GM12878 (cell line): ENCODE data around the gene ADCY6. TPM values are rescaled to one million over a fixed set of nuclear protein-coding genes. Genes with fewer than 3 reads are reported as not detected.

Experiments
- ATAC-seq: fragments of 200-7000 bp; cut with Tn5 transposase; 3 replicates; pipeline ENCODE4 v1.9.1; 2020; ENCODE audit warnings: mild to moderate bottlenecking, moderate library complexity
- BruUV-seq: library from RNA; stranded (reverse); fragments of 400-500 nt; replicated peaks from 2 replicates; lab custom pipeline; 2021; lab: Mats Ljungman, UMichigan
- CTCF ChIA-PET: fragments of 300-600 bp; sonication (Branson Sonifier 250); formaldehyde crosslinking; extraction: SDS; loops from one replicate; lab custom pipeline; 2021; ENCODE audit warnings: inconsistent platforms; lab: Yijun Ruan, JAX
- POLR2A ChIA-PET: fragments of 350-600 bp; formaldehyde crosslinking; extraction: SDS; loops from one replicate; lab custom pipeline; 2021; ENCODE audit warnings: inconsistent platforms; lab: Charles Lee
- RAD21 ChIA-PET: fragments of 300-600 bp; sonication (Branson Sonifier 250); formaldehyde crosslinking; loops from one replicate; lab custom pipeline; 2023; ENCODE audit warnings: antibody characterized with exemption; ENCODE audit not compliant: unreplicated experiment; lab: Charles Lee
- SMC1A ChIA-PET: fragments of 300-600 bp; sonication (Branson Sonifier 250); formaldehyde crosslinking; loops from one replicate; lab custom pipeline; 2023; ENCODE audit not compliant: unreplicated experiment, uncharacterized antibody; lab: Charles Lee
- DNase-seq: peaks from one replicate; pipeline ENCODE4 v3.0.0-alpha.2; 2011; ENCODE audit warnings: low read depth, low spot score
- FAIRE-seq: peaks from 3 replicates; lab custom pipeline; 2011; peaks lifted over from hg19 to GRCh38; lab: Jason Lieb, UNC
- H2AFZ ChIP-seq: 2 replicates; pipeline ENCODE4 v1.6.0; 2011; ENCODE audit warnings: low read depth, low read length, control low read depth; ENCODE audit not compliant: control insufficient read depth
- H3K27ac ChIP-seq: 2 replicates; pipeline ENCODE4 v1.5.1; 2011; ENCODE audit warnings: control low read depth; ENCODE audit not compliant: control insufficient read depth, insufficient read depth
- H3K27me3 ChIP-seq, 2 experiments: replicated peaks in 1 of 2; 2 replicates each; pipeline versions ENCODE4 v1.6.0 to v1.6.1; 2011; ENCODE audit warnings: low read length in 1 of 2; ENCODE audit not compliant: control insufficient read depth in 2 of 2, insufficient read depth in 2 of 2
- H3K36me3 ChIP-seq, 2 experiments: 2 replicates each; pipeline ENCODE4 v1.5.1; 2011; ENCODE audit warnings: low read length in 1 of 2; ENCODE audit not compliant: control insufficient read depth in 2 of 2, insufficient read depth in 2 of 2
- H3K4me1 ChIP-seq: 2 replicates; pipeline ENCODE4 v1.6.1; 2011; ENCODE audit warnings: mild to moderate bottlenecking, low read length, moderate library complexity, mixed read lengths; ENCODE audit not compliant: control insufficient read depth, insufficient read depth
- H3K4me2 ChIP-seq: 2 replicates; pipeline ENCODE4 v1.6.0; 2011; ENCODE audit warnings: control low read depth; ENCODE audit not compliant: control insufficient read depth, insufficient read depth
- H3K4me3 ChIP-seq: fragments of 200-600 bp; sonication (generic); 2 replicates; pipeline ENCODE4 v1.5.1; 2016
- H3K79me2 ChIP-seq: 2 replicates; pipeline ENCODE4 v1.6.0; 2011; ENCODE audit warnings: low read length; ENCODE audit not compliant: control insufficient read depth, insufficient read depth
- H3K9ac ChIP-seq: 2 replicates; pipeline ENCODE4 v1.8.0; 2011; ENCODE audit warnings: low read length, control low read depth, mixed read lengths; ENCODE audit not compliant: control insufficient read depth, insufficient read depth
- H3K9me3 ChIP-seq: replicated peaks from 3 replicates; pipeline ENCODE4 v1.5.1; 2011; ENCODE audit warnings: mild to moderate bottlenecking, low read length; ENCODE audit not compliant: control insufficient read depth, insufficient read depth
- H4K20me1 ChIP-seq: 2 replicates; pipeline ENCODE4 v1.6.0; 2011; ENCODE audit not compliant: control insufficient read depth, insufficient read depth
- CBX5 ChIP-seq: sonication (generic); IDR thresholded peaks from 2 replicates; pipeline ENCODE4 v1.6.1; 2016; ENCODE audit warnings: low read depth, moderate library complexity, mild to moderate bottlenecking, inconsistent platforms
- CREM ChIP-seq: IDR thresholded peaks from 2 replicates; pipeline ENCODE4 v1.6.1; 2014; ENCODE audit warnings: antibody characterized with exemption, low read depth
- HDAC6 ChIP-seq: fragments of 200-600 bp; sonication (generic); IDR thresholded peaks from one replicate; pipeline ENCODE4 v1.8.0; 2017; ENCODE audit warnings: antibody characterized with exemption; ENCODE audit not compliant: unreplicated experiment
- JUND ChIP-seq: IDR thresholded peaks from 2 replicates; pipeline ENCODE4 v1.6.1; 2012; ENCODE audit warnings: low read depth, mild to moderate bottlenecking, low read length, improper control_type of control experiment, moderate library complexity
- MTA3 ChIP-seq: IDR thresholded peaks from 2 replicates; pipeline ENCODE4 v1.6.1; 2012; ENCODE audit warnings: low read length, inconsistent platforms, borderline replicate concordance
- POLR2A ChIP-seq: IDR thresholded peaks from 2 replicates; pipeline ENCODE4 v1.6.1; 2011; ENCODE audit warnings: low read depth, mild to moderate bottlenecking, low read length
- RAD51 ChIP-seq: fragments of 450-650 bp; IDR thresholded peaks from 2 replicates; pipeline ENCODE4 v1.6.1; 2016; ENCODE audit warnings: moderate library complexity, mild to moderate bottlenecking, inconsistent platforms
- WGBS: methylation state at CpG from one replicate; pipeline ENCODE4 v1.1.6; 2016; ENCODE audit warnings: low lambda C conversion rate; ENCODE audit not compliant: insufficient replicate concordance, insufficient coverage; ENCODE audit errors: missing lambda C conversion rate; 5-methylcytosine and 5-hydroxymethylcytosine counted together
- in situ Hi-C: fragments of 300-500 bp; cut with MboI; formaldehyde crosslinking; loops from 9 replicates; pipeline ENCODE4 v1.14.3; 2018; ENCODE audit warnings: mixed read lengths
- intact Hi-C: fragments of 100-400 bp; cut with micrococcal nuclease; formaldehyde crosslinking; loops from one replicate; pipeline ENCODE4 v1.14.2; 2022; ENCODE audit not compliant: unreplicated experiment
- polyA plus RNA-seq, 11 experiments: library from polyadenylated mRNA; depleted of rRNA in 4 of 11; unstranded in 6 of 11; stranded (reverse) in 5 of 11; fragments of >200 nt; fragmentation: Nextera tagmentation in 4 of 11; fragmentation: Illumina TruSeq in 1 of 11; extraction: Ambion mirVana in 4 of 11; extraction: Trizol in 1 of 11; gene quantifications; 1 replicate in 1 of 11; 2 replicates in 10 of 11; pipeline versions ENCODE4 v1.2.1 to v1.2.3, GENCODE V29; 2011 to 2016; ENCODE audit warnings: inconsistent platforms in 2 of 11, missing spikeins in 2 of 11, low read depth in 1 of 11
- total RNA-seq, 4 experiments: library from RNA; depleted of rRNA in 3 of 4; stranded (reverse); fragments of >200 nt in 3 of 4; fragmentation: Illumina TruSeq in 1 of 4; extraction: Trizol in 1 of 4; gene quantifications; 2 replicates each; pipeline versions ENCODE4 v1.2.1 to v1.2.3, GENCODE V29; 2013 to 2021
- TF ChIP-seq, protein P1 (sequence below): fragments of 450-650 bp; IDR thresholded peaks from 2 replicates; pipeline ENCODE4 v1.6.1; 2018; ENCODE audit warnings: mild to moderate bottlenecking, low read depth, moderate library complexity; ENCODE audit not compliant: partially characterized antibody
- TF ChIP-seq, protein P2 (sequence below): fragments of 450-650 bp; formaldehyde crosslinking; IDR thresholded peaks from 2 replicates; pipeline ENCODE4 v1.4.0; 2022; ENCODE audit warnings: mild to moderate bottlenecking, moderate library complexity
- TF ChIP-seq, protein P3 (sequence below): fragments of 450-650 bp; formaldehyde crosslinking; IDR thresholded peaks from 2 replicates; pipeline ENCODE4 v1.5.0; 2022; ENCODE audit warnings: mild to moderate bottlenecking, missing genetic modification characterization
- TF ChIP-seq, protein P4 (sequence below): fragments of 150-350 bp; IDR thresholded peaks from 2 replicates; pipeline ENCODE4 v1.6.1; 2014; ENCODE audit warnings: mild to moderate bottlenecking, low read depth, low read length
- TF ChIP-seq, protein P5 (sequence below): IDR thresholded peaks from 2 replicates; pipeline ENCODE4 v1.6.1; 2011; ENCODE audit warnings: mild to moderate bottlenecking, low read depth, low read length, moderate library complexity; ENCODE audit not compliant: insufficient replicate concordance

Gene ADCY6
- total and polyA plus RNA-seq, 10 of the 15 experiments (the other 5 are each of a cell fraction or from before 2014, with no cell fraction given): 0.03 to 2.0 (median 0.14) TPM; not detected in 1

DNA sequence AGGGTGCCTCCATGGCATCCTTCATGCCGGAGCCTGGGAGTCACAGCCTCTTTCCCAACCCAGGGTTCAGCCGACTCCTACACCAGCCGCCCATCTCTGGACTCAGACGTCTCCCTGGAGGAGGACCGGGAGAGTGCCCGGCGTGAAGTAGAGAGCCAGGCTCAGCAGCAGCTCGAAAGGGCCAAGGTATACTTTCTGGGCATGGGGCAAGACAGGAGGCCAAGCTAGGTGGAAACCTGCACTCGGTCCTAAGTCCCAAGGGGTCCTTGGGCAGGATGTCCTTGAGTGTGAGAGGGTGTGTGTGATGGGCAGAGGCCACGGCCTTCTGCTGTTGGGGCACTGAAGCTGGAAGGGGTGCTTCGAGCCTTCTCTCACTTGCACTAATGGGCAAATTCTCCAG, 34.4 kb upstream of the ADCY6 start:
- FAIRE-seq (no peak), DNase-seq (no peak), ATAC-seq (no peak)
- no peak overlapping the region for H3K9ac ChIP-seq
- H3K4me3 ChIP-seq: no peak overlapping the region
- H3K4me2 ChIP-seq: no peak overlapping the region
- no peaks in the 10 kb centered on the region; the same call in 1 of the 2 replicates for H3K4me1 ChIP-seq
- intact Hi-C loops: no loop called here
- BruUV-seq: no TSS peak
- no peaks in the 10 kb centered on the region for H4K20me1 ChIP-seq
- RAD21 ChIA-PET: interaction anchor here (0.8 kb wide), 1 partner anchor 29 kb away, joined by 3 read pairs; the partner anchor contains the start of gene DDX23
- CTCF ChIA-PET: interaction anchor here (4.2 kb wide), 1 partner anchor 9 kb away, joined by 26 read pairs; no protein-coding TSS in a partner anchor
- POLR2A ChIA-PET: no interaction called here
- H3K9me3 ChIP-seq: no peaks in the 10 kb centered on the region
- in situ Hi-C loops: no loop called here
- WGBS: 55% methylated on average over 10 of the region's 11 CpGs
- peaks cover 0 to under 1% of the 10 kb centered on the region in 2 experiments; a peak in 1 of 4 replicates for H3K36me3 ChIP-seq
- H3K27me3 ChIP-seq: peaks cover 0 to 2% of the 10 kb centered on the region in 2 experiments; a peak in 3 of 4 replicates
- H3K27ac ChIP-seq: no peak overlapping the region
- no peaks in the 10 kb centered on the region for H3K79me2 ChIP-seq
- H2AFZ ChIP-seq: no peak overlapping the region
- SMC1A ChIA-PET: no interaction called here
- TF ChIP-seq RAD51 (no peak), MTA3 (no peak), CBX5 (no peak), HDAC6 (no peak), CREM (no peak), JUND (no peak), POLR2A (no peak)
- TF ChIP-seq, protein P1, sequence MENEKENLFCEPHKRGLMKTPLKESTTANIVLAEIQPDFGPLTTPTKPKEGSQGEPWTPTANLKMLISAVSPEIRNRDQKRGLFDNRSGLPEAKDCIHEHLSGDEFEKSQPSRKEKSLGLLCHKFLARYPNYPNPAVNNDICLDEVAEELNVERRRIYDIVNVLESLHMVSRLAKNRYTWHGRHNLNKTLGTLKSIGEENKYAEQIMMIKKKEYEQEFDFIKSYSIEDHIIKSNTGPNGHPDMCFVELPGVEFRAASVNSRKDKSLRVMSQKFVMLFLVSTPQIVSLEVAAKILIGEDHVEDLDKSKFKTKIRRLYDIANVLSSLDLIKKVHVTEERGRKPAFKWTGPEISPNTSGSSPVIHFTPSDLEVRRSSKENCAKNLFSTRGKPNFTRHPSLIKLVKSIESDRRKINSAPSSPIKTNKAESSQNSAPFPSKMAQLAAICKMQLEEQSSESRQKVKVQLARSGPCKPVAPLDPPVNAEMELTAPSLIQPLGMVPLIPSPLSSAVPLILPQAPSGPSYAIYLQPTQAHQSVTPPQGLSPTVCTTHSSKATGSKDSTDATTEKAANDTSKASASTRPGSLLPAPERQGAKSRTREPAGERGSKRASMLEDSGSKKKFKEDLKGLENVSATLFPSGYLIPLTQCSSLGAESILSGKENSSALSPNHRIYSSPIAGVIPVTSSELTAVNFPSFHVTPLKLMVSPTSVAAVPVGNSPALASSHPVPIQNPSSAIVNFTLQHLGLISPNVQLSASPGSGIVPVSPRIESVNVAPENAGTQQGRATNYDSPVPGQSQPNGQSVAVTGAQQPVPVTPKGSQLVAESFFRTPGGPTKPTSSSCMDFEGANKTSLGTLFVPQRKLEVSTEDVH: no peak
- TF ChIP-seq, protein P2, sequence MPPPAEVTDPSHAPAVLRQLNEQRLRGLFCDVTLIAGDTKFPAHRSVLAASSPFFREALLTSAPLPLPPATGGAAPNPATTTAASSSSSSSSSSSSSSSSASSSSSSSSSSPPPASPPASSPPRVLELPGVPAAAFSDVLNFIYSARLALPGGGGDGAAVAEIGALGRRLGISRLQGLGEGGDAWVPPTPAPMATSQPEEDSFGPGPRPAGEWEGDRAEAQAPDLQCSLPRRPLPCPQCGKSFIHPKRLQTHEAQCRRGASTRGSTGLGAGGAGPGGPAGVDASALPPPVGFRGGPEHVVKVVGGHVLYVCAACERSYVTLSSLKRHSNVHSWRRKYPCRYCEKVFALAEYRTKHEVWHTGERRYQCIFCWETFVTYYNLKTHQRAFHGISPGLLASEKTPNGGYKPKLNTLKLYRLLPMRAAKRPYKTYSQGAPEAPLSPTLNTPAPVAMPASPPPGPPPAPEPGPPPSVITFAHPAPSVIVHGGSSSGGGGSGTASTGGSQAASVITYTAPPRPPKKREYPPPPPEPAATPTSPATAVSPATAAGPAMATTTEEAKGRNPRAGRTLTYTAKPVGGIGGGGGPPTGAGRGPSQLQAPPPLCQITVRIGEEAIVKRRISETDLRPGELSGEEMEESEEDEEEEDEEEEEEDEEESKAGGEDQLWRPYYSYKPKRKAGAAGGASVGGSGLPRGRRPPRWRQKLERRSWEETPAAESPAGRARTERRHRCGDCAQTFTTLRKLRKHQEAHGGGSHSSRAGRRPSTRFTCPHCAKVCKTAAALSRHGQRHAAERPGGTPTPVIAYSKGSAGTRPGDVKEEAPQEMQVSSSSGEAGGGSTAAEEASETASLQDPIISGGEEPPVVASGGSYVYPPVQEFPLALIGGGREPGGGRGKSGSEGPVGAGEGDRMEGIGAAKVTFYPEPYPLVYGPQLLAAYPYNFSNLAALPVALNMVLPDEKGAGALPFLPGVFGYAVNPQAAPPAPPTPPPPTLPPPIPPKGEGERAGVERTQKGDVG: no peak
- TF ChIP-seq, protein P3, sequence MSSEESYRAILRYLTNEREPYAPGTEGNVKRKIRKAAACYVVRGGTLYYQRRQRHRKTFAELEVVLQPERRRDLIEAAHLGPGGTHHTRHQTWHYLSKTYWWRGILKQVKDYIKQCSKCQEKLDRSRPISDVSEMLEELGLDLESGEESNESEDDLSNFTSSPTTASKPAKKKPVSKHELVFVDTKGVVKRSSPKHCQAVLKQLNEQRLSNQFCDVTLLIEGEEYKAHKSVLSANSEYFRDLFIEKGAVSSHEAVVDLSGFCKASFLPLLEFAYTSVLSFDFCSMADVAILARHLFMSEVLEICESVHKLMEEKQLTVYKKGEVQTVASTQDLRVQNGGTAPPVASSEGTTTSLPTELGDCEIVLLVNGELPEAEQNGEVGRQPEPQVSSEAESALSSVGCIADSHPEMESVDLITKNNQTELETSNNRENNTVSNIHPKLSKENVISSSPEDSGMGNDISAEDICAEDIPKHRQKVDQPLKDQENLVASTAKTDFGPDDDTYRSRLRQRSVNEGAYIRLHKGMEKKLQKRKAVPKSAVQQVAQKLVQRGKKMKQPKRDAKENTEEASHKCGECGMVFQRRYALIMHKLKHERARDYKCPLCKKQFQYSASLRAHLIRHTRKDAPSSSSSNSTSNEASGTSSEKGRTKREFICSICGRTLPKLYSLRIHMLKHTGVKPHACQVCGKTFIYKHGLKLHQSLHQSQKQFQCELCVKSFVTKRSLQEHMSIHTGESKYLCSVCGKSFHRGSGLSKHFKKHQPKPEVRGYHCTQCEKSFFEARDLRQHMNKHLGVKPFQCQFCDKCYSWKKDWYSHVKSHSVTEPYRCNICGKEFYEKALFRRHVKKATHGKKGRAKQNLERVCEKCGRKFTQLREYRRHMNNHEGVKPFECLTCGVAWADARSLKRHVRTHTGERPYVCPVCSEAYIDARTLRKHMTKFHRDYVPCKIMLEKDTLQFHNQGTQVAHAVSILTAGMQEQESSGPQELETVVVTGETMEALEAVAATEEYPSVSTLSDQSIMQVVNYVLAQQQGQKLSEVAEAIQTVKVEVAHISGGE (CRISPR knock-in tag): no peak
- TF ChIP-seq, protein P4, sequence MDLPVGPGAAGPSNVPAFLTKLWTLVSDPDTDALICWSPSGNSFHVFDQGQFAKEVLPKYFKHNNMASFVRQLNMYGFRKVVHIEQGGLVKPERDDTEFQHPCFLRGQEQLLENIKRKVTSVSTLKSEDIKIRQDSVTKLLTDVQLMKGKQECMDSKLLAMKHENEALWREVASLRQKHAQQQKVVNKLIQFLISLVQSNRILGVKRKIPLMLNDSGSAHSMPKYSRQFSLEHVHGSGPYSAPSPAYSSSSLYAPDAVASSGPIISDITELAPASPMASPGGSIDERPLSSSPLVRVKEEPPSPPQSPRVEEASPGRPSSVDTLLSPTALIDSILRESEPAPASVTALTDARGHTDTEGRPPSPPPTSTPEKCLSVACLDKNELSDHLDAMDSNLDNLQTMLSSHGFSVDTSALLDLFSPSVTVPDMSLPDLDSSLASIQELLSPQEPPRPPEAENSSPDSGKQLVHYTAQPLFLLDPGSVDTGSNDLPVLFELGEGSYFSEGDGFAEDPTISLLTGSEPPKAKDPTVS: no peak
- TF ChIP-seq, protein P5, sequence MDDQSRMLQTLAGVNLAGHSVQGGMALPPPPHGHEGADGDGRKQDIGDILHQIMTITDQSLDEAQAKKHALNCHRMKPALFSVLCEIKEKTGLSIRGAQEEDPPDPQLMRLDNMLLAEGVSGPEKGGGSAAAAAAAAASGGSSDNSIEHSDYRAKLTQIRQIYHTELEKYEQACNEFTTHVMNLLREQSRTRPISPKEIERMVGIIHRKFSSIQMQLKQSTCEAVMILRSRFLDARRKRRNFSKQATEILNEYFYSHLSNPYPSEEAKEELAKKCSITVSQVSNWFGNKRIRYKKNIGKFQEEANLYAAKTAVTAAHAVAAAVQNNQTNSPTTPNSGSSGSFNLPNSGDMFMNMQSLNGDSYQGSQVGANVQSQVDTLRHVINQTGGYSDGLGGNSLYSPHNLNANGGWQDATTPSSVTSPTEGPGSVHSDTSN: no peak
